ENCODE results near the gene SLC50A1. TPM values are rescaled to one million over a fixed set of nuclear protein-coding genes. Genes with fewer than 3 reads are reported as not detected.

Gene SLC50A1
- total and polyA plus RNA-seq, 9 of the 15 experiments (the other 6 are each of a cell fraction or from before 2014, with no cell fraction given) = 46.5 to 132 (median 91.9) TPM

DNA sequence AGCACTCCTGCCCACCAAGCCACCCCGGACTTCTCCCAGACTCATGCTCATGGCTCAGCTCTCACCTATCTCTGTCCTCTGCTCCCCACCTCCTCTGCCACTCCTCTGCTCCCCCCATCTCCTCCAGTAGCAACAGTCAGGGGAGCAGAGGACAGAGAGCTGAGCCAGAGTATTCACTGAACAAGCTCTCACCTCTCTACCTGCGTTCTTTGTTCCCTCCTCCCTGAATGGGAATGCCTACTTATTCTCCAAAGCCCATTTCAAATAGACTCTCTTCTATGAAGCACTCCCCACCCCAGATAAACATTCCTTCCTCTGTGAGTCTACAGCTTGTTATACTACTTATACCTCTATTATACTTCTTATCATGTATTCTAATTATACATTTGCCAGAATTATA, 14.4 kb upstream of the SLC50A1 start:
- Histone ChIP-seq H3K27ac (ENCODE audit: extremely low read depth, low read depth, low read length) (peak overlapping the region; percentile 12; the same call in 1 of the 3 replicates), H4K20me1 (replicated peaks; ENCODE audit: control insufficient read depth, insufficient read depth, low read length) (no peaks in the 10 kb centered on the region), H3K4me1 (replicated peaks in 1 of 2; ENCODE audit: control insufficient read depth in 2 of 2, insufficient read depth in 2 of 2, low read length in 2 of 2) (peaks cover 19 to 25% of the 10 kb centered on the region in 2 experiments), H3K9ac (ENCODE audit: insufficient read depth in 1 of 2, low read depth in 2 of 2, low read length in 2 of 2) (peak overlapping the region; percentile 24 to 74; a peak in 2 of 4 replicates), H3K27me3 (ENCODE audit: control insufficient read depth in 2 of 2, insufficient read depth in 2 of 2, low read length in 2 of 2) (no peaks in the 10 kb centered on the region), H3K4me2 (ENCODE audit: insufficient read depth, low read length) (peak overlapping the region; percentile 37; the same call in 1 of the 2 replicates), H2AFZ (ENCODE audit: low read depth, low read length) (peak overlapping the region; percentile 78), H3K36me3 (ENCODE audit: control insufficient read depth, insufficient read depth, low read length) (no peaks in the 10 kb centered on the region), H3K9me3 (replicated peaks; ENCODE audit: control insufficient read depth, insufficient read depth, low read depth, low read length) (no peaks in the 10 kb centered on the region), H3K9me1 (ENCODE audit: control insufficient read depth, insufficient read depth, low read length) (no peaks in the 10 kb centered on the region), H3K4me3 (no peak overlapping the region), H3K79me2 (ENCODE audit: control insufficient read depth, insufficient read depth, low read length) (no peaks in the 10 kb centered on the region)
- ATAC-seq (peak; percentile 13), FAIRE-seq (no peak), DNase-seq (ENCODE audit: extremely low read depth in 1 of 4, low spot score in 3 of 4) (no peak)
- 28% methylated on average over 2 of the region's 2 CpGs for WGBS (ENCODE audit: insufficient coverage, low coverage, missing lambda C conversion rate)
- 0 out of 2 replicates have a peak, but pooled peaks have one; percentile 8 for TF ChIP-seq HDAC8 (tag; IDR thresholded peaks at IDR 0.05)
- TF ChIP-seq HOMEZ (CRISPR knock-in tag; IDR thresholded peaks at IDR 0.05) = no peak
- TF ChIP-seq HNRNPLL (IDR thresholded peaks at IDR 0.05; ENCODE audit: low read depth, low read length, poor library complexity, severe bottlenecking) = no peak
- TF ChIP-seq, protein P1, sequence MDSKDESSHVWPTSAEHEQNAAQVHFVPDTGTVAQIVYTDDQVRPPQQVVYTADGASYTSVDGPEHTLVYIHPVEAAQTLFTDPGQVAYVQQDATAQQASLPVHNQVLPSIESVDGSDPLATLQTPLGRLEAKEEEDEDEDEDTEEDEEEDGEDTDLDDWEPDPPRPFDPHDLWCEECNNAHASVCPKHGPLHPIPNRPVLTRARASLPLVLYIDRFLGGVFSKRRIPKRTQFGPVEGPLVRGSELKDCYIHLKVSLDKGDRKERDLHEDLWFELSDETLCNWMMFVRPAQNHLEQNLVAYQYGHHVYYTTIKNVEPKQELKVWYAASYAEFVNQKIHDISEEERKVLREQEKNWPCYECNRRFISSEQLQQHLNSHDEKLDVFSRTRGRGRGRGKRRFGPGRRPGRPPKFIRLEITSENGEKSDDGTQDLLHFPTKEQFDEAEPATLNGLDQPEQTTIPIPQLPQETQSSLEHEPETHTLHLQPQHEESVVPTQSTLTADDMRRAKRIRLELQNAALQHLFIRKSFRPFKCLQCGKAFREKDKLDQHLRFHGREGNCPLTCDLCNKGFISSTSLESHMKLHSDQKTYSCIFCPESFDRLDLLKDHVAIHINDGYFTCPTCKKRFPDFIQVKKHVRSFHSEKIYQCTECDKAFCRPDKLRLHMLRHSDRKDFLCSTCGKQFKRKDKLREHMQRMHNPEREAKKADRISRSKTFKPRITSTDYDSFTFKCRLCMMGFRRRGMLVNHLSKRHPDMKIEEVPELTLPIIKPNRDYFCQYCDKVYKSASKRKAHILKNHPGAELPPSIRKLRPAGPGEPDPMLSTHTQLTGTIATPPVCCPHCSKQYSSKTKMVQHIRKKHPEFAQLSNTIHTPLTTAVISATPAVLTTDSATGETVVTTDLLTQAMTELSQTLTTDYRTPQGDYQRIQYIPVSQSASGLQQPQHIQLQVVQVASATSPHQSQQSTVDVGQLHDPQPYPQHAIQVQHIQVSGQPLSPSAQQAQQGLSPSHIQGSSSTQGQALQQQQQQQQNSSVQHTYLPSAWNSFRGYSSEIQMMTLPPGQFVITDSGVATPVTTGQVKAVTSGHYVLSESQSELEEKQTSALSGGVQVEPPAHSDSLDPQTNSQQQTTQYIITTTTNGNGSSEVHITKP (IDR thresholded peaks at IDR 0.05; ENCODE audit: partially characterized antibody) = peak; percentile 16
- in situ Hi-C loops (cut with MboI) (no loop called here), intact Hi-C loops (cut with micrococcal nuclease) (no loop called here)
- POLR2A ChIA-PET = no interaction called here
- CTCF ChIA-PET (ENCODE audit: low intra/inter-chr PET ratio) = interaction anchor here (1.3 kb wide), 1 partner anchor 47 kb away, joined by 3 read pairs; no protein-coding TSS in a partner anchor
- BruUV-seq (replicated peaks) = no TSS peak

Data from K562 (cell line).